GM18870 (cell line): ENCODE results near the gene DPYSL4.

ENCODE experiments used
- ATAC-seq: cut with Tn5 transposase; IDR thresholded peaks from one replicate; pipeline ENCODE4 v1.9.1; 2021; ENCODE audit warnings: moderate library complexity; ENCODE audit not compliant: unreplicated experiment

DPYSL4 gene

DNA sequence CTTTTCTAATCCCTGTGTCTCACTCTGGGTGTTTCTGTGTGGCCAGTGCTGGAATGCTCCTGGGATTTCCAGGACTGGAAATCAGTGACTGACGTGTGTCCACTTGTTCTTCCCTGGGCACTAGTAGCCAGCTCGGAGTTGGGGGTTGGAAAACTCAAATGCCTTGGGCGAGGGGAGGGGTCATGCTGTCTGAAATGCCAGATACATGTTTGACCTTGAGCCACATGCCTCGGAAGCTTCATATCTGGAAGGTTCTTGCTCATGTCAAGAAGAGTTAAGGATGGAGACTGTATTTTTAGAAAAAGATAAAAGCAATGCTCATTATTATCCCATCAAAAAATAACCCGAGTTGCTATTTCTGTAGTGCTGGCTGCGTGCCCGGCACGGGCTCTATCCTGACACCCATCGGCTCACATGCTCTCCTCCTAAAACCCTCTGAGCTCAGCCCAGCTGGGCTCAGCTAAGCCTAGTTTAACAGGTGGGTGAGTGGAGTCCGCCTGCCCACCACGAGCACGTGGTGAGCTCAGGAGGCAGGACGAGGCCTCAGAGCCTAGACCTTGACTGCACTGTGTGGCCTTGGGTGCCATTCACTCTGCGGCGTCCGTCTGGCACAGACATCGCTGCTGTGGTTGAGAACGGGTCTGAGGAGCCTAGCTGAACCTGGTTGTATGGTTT, 6.4 kb downstream of the DPYSL4 start:
- ATAC-seq = no peak

DNA sequence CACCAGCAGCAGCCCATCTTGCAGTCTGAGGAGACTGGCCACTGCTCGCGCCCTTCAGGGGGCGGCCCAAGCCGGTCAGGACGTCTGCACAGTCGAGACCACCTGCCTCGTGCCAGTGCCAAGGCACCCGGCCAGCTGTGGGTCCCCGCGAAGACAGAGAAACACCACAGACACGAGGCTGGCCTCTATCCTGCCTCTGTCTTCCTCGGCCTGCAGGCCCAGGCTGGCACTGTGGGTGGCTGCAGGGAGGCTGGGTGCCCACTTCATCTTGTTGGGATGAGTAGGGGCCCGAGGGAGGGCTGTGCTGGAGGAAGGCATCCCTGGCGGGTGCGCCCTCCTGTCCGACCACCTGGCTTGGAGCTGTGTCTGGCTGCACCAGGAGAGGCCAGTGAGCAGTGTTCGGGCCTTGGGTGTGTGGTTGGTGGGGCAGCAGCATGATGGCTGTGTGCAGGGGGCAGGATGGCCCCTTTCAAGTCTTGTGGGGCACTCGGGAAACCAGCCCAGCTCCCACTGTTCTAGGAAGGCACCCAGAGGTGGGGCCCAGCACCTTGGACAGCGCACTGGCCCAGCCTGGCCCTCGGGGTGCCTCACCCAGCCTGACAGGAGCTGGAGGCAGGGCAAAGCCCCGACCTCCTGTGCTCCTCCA, 7.3 kb downstream of the DPYSL4 start:
- ATAC-seq = no peak

DNA sequence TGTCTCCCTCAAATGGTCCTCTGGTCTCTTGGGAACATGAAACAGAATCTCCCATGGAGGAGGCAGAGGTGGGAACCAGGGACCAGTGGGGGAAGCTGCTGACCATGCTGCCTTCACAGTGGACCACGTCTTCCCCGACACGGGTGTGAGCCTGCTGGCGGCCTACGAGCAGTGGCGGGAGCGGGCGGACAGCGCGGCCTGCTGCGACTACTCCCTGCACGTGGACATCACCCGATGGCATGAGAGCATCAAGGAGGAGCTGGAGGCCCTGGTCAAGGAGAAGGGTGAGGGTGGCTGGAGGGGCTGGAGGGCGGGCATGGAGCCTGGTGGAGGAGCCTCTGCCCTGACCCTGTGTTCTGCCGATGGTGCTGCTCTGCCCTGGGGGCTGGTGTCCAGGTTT, 8.0 kb downstream of the DPYSL4 start:
- no peak for ATAC-seq

DNA sequence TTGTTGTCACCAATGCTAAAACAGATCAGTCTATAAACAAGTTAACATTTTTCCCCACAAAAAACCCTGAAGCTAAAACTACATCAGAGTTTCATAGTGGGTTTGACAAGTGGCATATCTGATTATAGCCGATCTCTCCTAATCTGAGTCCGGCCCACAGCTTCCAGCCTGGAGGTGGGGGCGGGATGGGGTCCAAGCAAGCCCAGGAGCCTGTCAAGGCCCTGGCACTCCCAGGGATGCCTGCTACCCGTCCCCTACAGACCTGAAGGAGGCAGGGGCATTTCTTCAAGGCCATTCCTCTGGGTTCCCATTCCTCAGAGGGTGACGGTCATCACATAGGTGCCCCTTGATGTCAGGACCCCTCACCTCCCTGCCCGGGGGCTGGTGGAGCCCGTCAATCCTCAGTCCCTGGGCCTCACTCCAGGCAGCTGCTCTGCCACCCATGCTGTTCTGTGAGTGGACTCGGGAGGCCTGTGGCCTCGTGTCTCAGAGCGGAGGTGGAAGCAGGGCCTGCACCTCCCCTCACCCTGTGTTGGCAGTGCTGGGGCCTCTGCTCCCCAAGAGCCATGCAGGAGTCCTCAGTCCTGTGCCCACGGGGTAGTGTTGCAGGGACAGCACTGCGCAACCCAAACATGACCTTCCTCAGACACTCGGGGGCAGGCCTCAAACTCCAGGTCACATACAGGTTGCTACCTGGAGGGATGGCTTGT, 8.8 kb downstream of the DPYSL4 start:
- no peak for ATAC-seq

DNA sequence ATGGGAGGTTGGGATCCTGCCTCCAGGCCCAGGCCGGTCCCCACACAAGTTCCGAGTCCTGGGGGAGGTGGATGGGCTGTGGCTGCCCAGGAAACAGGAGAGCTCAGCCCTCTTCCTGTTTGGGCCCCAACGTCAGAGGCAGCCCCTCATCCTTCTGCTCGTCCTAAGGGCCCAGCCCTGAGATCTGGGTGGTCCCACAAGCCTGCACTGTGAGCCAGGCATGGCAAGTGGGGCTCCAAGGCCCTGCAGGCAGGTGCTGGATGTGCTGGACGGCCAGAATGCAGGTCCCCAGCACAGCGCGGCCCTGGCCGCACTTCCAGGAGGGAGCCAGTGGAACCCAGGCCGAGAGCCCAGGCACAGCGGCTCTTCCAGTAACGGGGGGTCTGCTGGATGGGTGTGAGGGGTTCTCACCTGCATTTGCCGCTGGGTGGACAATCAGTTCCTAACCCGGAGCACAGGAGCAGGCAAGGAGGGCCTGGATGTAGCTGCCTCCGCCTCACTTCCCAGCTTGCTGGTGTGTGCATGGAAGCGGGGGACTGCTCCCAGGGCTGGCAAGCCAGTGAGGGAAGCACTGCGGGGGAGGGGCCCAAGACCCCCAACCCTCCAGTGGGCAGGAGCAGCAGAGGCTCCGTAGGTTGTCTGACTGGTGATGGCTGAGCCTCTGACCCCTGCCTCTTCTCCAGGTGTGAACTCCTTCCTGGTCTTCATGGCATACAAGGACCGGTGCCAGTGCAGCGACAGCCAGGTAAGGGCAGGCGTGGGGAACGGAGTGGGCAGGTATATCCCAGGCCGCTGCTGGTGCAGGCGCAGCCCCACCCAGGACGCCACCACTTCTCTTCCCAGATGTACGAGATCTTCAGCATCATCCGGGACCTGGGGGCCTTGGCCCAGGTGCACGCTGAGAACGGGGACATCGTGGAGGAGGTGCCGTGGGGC, 9.7 kb downstream of the DPYSL4 start:
- ATAC-seq = no peak

DNA sequence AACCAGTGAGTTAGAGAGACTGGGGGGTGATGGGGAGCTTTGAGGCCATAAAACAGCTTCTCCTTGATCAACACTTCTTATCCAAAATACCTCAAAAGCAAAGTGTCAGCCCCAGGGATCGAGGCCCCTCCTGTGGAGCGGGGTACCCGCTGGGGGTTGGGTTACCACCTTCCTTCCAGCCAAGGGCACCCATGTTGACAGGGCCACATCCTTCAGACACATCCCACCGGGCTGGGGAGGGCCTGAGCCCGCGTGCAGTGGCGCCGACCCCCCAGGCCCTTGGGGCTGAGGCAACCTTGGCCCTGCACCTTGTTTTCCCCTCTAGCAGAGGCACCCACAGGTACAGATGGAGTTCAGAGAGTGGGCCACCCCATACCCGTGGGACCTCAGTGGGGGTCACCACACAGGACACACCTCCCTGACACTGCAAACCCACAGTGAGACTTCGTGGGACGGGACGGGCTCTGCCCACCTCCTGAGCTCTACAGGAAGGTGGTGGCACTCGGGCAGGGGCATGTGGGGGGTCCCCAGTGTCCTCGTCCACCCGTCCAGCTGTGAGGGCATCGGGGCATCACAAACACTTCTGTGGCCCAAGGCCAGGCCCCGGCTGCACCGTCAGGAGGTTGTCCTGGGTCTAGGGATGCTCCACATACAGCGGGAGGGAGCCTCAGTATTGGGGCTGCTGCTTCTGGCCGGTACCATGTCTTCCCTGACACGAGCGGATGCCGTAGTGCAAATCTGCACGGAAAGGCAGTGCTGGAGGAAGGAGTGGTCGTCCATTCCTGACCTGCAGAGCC, 10.7 kb downstream of the DPYSL4 start:
- ATAC-seq = no peak

DNA sequence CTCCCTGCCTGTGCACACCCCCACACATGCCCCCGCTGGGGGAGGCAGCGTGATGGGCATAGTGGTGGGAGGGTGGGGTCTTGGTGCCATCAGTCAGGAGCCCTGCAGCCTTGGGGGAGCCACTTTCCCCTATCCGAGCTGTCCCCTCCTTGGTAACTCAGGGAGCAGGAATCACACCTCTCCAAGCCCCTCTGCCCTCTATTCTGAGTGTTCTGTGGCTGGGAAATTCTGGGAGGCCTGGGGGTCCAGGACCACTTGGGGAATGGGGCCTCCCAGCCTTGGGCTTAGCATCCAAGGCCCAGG, 11.3 kb downstream of the DPYSL4 start:
- ATAC-seq = no peak

DNA sequence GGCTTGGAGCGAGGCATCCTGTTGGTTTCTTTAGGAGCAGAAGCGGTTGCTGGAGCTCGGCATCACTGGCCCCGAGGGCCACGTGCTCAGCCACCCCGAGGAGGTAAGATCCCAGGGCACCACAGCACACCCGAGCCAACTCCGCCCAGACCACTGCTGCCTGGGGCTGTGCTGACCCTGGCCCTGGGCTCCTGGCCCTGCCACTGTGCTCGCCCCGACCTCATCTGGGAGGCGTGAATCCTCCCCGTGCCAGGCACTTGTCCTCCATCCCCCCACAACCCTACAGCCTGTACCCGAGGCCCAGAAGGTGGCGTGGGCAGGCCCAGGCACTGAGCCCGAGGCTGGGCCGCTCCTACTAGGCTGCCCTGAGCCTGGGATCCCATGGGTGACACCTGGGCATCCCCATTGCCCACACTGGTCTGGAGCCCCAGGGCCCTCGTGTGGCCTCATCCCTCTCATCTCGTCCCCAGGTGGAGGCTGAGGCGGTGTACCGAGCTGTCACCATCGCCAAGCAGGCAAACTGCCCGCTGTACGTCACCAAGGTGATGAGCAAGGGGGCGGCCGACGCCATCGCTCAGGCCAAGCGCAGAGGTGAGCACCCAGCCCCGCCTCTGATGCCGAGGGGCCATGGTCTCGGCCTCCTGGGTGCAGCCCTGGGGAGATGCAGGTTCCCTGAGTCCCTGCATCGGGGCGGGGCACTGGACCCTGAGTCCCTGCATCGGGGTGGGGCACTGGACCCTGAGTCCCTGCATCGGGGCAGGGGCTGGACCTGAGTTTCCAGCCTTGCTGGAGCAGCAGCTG, 11.8 kb downstream of the DPYSL4 start:
- ATAC-seq = no peak

DNA sequence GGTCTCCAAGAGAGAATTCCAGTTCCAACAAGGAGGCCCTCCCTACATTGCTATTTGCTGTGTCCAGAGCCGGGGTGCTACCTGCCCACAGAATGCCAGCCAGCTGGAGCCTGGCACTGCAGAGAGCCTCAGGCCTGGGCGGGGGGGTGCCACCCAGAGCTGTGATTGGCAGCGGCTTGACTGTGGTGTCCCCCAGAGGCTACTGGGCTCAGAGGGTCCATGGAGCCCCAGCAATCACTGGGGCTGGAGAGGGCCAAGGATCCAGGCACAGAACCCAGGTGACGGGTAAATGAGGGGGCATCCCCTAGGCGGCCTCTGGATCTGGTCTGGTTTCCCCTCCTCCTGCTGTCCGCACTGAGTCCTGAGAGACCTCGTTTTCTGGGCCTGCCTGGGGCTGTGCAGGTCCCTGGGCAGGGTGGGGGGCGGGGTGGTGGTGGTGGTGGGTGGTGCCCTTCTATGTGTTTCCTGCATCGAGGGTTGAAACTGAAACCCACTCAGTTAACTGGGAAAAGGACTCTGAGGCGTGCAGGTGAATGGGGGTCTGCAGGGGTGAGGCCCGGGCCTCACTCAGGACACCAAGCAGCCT, 12.6 kb downstream of the DPYSL4 start:
- ATAC-seq = no peak

DNA sequence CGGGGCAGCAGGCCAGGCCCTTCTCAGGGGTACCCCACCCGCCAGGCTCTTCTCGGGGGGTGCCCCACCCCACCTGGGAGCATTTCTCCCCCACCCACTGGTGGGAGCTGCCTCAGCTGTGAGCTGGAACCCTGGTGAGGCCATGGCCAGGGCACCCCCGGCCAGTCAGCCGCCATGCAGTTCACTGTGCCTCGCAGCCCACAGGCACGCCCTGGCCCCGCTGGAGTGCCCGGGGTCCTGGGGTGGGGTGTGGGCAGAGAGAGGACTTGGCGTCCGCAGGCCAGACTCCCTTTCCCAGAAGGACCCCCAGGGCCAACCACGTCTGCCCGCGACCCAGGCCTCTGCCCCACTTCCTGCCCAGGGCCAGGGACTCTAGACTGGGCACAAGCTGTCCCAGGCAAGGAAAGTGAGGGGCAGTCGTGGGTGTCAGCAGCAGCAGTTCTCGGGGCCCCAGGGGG, 13.1 kb downstream of the DPYSL4 start:
- no peak for ATAC-seq

DNA sequence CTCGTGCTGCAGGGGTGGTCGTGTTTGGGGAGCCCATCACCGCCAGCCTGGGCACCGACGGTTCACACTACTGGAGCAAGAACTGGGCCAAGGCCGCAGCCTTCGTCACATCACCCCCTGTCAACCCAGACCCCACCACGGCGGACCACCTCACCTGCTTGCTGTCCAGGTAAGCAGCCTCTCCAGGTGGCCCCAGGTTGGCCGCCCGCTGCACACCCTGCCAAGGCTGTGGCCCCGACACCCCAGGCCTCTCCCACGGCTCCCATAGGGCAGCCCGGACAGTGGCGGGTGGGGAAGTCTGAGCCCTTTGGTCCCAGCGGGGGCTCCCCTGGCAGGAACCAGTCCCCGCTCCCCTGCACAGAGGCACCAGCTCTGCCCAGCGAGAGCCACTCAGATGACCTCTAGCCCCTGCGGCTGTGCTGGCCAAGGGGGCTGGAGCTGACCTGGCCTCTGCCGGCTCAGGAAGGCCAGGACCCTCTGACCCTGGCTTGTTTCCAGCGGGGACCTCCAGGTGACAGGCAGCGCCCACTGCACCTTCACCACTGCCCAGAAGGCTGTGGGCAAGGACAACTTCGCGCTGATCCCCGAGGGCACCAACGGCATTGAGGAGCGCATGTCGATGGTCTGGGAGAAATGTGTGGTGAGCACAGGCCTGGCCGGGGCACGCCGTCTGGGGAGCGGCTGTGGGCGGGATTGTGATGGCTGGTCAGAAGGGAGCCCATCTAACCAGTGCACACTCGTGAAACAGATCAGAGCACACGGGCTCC, 13.8 kb downstream of the DPYSL4 start:
- no peak for ATAC-seq

DNA sequence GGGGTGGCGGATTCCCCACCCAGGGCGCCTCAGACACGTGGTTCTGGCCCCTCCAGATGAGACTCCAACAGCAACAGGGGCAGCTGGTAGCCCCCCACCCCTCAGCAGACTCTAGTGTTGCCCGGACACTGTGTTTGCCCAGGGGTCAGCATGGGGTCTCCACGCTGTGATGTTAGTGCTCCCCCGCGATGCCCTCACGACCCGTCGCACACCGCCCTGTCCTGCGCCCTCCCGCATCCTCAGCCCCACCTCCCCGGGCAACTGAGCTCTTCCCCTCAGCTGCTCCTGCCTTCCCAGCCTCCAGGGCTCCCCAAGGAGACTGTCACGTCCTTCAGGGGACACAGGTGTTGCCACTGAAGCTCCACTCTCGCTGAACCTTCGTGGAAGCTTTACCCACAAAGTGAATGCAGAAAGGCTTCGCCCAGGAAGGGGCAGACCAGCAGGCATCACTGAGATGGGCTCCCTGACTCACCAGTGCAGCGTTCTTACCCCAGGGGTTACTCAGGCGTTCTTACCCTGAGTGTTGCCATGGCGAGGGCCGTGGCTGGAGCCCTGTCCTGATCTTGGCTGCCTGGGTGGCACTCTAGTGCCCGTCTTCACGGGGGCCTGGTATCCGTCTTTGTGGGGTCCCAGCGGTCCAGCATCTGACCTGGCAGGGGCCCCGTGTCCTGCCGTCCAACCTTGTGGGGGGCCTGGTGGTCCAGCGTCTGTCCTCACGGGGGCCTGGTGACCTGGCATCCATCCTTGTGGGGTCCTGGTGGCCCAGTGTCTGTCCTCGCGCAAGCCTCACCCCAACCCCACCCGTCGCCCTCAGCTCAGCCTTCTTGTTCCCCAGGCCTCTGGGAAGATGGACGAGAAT, 14.6 kb downstream of the DPYSL4 start:
- ATAC-seq = no peak

DNA sequence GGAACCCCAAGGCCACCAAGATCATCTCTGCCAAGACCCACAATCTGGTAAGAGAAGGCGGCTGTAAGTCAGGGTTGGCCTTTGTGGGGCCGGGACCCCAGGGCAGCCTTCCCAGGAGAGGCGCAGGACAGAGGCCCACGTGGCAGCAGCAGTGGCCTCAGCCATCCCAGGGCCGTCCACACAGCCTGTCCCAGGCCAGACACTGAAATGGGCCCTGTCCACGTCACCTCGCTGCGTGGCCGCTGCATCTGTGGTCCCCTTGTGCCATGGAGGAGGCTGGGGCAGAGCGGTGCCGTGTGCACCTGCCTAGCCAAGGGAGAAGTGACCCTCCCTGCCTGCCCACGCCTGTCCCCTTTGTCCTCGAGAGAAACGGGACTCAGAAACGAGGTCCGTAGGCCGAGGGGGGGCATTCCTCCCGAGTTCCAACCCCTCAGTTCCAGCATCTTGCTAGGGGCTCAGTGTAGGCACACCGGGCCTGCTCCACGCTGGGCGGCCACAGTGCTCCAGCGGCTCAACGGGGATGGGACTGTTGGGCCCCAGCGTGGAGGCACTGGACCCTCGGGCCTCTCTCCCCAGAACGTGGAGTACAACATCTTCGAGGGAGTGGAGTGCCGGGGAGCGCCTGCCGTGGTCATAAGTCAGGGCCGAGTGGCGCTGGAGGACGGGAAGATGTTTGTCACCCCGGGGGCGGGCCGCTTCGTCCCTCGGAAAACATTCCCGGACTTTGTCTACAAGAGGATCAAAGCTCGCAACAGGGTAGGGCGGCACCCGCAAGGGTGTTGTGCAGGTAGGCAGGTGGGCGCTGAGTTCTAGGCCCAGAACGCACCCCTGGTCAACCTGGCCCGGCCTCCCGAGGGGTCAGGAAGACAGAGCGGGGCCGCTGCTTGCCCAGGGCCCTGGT, 15.6 kb downstream of the DPYSL4 start:
- ATAC-seq = no peak

DNA sequence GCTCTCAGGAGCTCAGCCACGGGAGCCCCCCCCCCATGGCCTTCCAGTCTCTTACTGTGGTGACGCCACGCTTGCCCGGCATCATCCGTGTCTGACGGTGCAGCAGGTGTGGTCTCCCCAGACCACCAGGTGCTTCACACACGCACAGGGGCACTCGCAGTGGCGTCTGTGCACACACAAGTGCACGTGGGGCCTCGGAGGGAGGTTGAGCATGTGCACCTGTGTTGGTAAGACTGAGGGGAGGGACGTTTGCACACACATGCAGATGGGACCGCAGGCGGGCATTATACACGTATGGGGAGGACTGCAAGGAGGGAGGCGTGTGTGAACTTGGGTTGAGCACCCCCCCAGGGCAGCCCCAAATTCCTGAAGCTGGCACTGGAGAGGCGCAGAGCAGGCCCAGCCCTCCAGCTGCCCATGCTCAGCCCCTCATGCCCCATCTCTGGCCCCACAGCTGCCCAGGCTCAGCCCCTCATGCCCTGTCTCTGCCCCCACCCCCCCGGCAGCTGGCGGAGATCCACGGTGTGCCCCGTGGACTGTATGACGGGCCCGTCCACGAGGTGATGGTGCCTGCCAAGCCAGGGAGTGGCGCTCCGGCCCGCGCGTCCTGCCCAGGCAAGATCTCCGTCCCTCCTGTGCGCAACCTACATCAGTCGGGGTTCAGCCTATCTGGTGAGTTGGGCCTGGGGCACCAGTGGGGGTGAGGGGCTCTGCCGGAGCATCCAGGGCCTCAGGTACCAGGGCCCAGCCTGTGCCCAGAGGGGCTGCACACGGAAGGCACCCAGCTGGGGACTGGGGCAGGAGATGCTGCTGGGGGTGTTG, 16.7 kb downstream of the DPYSL4 start:
- ATAC-seq = no peak

DNA sequence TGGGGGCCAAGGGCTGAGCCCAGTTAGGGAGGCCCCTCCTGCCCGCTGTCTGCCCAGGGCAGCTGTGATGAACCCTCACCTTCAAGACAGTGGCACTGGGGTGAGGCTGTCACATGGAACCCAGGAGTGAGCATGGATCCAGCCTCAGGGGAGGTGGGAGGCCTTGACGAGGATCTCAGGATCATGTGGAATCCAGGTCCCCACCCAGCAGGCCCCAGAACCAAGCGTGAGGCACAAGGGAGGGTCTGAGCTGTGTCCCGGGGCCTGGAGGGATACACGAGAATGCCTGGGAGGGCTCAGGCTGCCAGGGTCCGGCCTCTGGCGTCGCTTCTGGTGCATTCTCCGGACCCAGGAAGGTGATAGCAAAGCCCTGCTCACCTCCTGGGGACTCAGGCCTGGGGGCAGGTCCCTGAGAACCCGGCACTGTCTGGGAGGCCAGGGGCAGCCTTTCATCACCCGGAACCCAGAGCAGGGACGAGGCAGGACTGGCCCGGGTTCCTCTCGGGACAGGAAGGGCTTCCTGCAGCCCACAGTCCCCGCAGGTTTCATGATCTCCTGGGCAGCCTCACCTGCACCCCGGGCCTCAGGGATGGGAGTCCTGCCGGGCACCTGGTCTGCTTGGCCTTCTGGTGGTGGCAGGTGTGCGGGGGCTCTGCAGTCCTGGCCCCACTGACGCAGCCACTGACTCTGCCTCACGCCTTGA, 17.5 kb downstream of the DPYSL4 start:
- no peak for ATAC-seq
